HepG2 (cell line): Measurements from ENCODE around the gene ICAM5. TPM values are rescaled to one million over a fixed set of nuclear protein-coding genes. Genes with fewer than 3 reads are reported as not detected.
A peak's percentile ranks its signal among the peaks of the same experiment; 100 is the strongest.

Experiments
- CBX1 ChIP-seq: IDR thresholded peaks from one replicate; pipeline ENCODE4 v1.6.1; 2016; ENCODE audit warnings: antibody characterized with exemption, low read depth
- GMEB2 ChIP-seq: IDR thresholded peaks from 2 replicates; pipeline ENCODE4 v1.6.1; 2016; ENCODE audit warnings: missing biosample characterization, missing genetic modification reagents, low read depth
- SMARCE1 ChIP-seq: fragments of 450-650 bp; IDR thresholded peaks from 2 replicates; pipeline ENCODE4 v1.6.1; 2017; ENCODE audit warnings: borderline replicate concordance
- ZNF251 ChIP-seq: sonication (generic); formaldehyde crosslinking; IDR thresholded peaks from 2 replicates; pipeline ENCODE4 v1.9.0; 2021; ENCODE audit warnings: mild to moderate bottlenecking, missing genetic modification reagents
- ZNF782 ChIP-seq: sonication (generic); formaldehyde crosslinking; IDR thresholded peaks from 2 replicates; pipeline ENCODE4 v1.4.0; 2020; ENCODE audit warnings: missing genetic modification reagents, mild to moderate bottlenecking, borderline replicate concordance
- polyA plus RNA-seq, 8 experiments: library from polyadenylated mRNA; depleted of rRNA in 3 of 8; stranded (reverse) in 7 of 8; unstranded in 1 of 8; fragments of >200 nt; fragmentation: Illumina TruSeq in 4 of 8; extraction: Trizol in 4 of 8; gene quantifications; 2 replicates each; pipeline versions ENCODE4 v1.2.1 to v1.2.3, GENCODE V29; 2011 to 2016; ENCODE audit warnings: low read depth in 4 of 8, missing spikeins in 1 of 8, mixed read lengths in 1 of 8; ENCODE audit not compliant: insufficient read depth in 1 of 8
- total RNA-seq, 5 experiments: library from RNA; depleted of rRNA; stranded (reverse); fragments of >200 nt; fragmentation: Illumina TruSeq; extraction: Trizol; gene quantifications; 2 replicates each; pipeline ENCODE4 v1.2.3, GENCODE V29; 2016; ENCODE audit warnings: low read depth in 1 of 5
- TF ChIP-seq, protein P1 (sequence below): sonication (generic); formaldehyde crosslinking; IDR thresholded peaks from 2 replicates; pipeline ENCODE4 v1.4.0; 2020; ENCODE audit warnings: missing genetic modification reagents, borderline replicate concordance
- TF ChIP-seq, protein P2 (sequence below): sonication (generic); formaldehyde crosslinking; IDR thresholded peaks from 2 replicates; pipeline ENCODE4 v1.8.1; 2023; ENCODE audit warnings: mild to moderate bottlenecking, moderate library complexity, missing genetic modification reagents
- TF ChIP-seq, protein P3 (sequence below): fragments of 450-650 bp; IDR thresholded peaks from 2 replicates; pipeline ENCODE4 v1.6.1; 2016
- TF ChIP-seq, protein P4 (sequence below): sonication (generic); formaldehyde crosslinking; IDR thresholded peaks from 2 replicates; pipeline ENCODE4 v1.4.0; 2020; ENCODE audit warnings: missing genetic modification reagents

ICAM5 gene
- total and polyA plus RNA-seq, 2 of the 13 experiments (the other 11 are each of a cell fraction or from before 2014, with no cell fraction given), result 0.46 to 1.6 TPM

DNA sequence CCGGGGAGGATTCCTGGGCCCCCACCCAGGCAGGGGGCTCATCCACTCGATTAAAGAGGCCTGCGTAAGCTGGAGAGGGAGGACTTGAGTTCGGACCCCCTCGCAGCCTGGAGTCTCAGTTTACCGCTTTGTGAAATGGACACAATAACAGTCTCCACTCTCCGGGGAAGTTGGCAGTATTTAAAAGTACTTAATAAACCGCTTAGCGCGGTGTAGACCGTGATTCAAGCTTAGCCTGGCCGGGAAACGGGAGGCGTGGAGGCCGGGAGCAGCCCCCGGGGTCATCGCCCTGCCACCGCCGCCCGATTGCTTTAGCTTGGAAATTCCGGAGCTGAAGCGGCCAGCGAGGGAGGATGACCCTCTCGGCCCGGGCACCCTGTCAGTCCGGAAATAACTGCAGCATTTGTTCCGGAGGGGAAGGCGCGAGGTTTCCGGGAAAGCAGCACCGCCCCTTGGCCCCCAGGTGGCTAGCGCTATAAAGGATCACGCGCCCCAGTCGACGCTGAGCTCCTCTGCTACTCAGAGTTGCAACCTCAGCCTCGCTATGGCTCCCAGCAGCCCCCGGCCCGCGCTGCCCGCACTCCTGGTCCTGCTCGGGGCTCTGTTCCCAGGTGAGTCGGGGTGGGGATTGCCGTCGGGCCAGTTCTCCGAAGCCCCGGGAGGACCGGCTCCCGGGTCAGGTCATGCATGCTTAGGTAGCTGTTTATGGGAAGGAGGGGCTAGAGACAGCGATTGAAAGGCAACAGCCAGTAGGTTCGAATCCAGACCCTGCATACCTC lies 18.9 kb upstream of the ICAM5 start, which contains the start of gene ICAM1 (continued):
- TF ChIP-seq, protein P1, sequence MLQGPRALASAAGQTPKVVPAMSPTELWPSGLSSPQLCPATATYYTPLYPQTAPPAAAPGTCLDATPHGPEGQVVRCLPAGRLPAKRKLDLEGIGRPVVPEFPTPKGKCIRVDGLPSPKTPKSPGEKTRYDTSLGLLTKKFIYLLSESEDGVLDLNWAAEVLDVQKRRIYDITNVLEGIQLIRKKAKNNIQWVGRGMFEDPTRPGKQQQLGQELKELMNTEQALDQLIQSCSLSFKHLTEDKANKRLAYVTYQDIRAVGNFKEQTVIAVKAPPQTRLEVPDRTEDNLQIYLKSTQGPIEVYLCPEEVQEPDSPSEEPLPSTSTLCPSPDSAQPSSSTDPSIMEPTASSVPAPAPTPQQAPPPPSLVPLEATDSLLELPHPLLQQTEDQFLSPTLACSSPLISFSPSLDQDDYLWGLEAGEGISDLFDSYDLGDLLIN (CRISPR knock-in tag), result 0 out of 2 replicates have a peak, but pooled peaks have one; percentile 52
- TF ChIP-seq ZNF782 (CRISPR knock-in tag) (no peak), GMEB2 (CRISPR knock-in tag) (no peak), SMARCE1 (no peak), ZNF251 (CRISPR knock-in tag) (no peak), CBX1 (peak; percentile 64)
- TF ChIP-seq, protein P2, sequence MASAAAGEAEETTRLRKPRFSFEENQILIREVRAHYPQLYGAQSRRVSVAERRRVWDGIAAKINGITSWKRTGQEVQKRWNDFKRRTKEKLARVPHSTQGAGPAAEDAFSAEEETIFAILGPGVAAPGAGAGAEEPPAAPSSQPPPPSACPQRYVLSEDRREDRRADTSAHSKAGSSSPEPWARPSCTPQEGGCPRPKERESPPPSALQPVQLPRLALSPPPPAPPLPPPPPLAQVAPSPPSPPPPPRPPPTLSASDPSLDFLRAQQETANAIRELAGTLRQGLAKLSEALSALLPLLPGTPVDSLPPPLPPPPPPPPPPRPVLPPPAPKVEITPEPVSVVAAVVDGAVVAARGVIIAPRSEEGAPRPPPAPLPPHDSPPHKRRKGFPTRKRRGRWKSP (CRISPR knock-in tag), result peak; percentile 86
- TF ChIP-seq, protein P3, sequence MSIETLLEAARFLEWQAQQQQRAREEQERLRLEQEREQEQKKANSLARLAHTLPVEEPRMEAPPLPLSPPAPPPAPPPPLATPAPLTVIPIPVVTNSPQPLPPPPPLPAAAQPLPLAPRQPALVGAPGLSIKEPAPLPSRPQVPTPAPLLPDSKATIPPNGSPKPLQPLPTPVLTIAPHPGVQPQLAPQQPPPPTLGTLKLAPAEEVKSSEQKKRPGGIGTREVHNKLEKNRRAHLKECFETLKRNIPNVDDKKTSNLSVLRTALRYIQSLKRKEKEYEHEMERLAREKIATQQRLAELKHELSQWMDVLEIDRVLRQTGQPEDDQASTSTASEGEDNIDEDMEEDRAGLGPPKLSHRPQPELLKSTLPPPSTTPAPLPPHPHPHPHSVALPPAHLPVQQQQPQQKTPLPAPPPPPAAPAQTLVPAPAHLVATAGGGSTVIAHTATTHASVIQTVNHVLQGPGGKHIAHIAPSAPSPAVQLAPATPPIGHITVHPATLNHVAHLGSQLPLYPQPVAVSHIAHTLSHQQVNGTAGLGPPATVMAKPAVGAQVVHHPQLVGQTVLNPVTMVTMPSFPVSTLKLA, result peak; percentile 35; the same call in 1 of the 2 replicates
- TF ChIP-seq, protein P4, sequence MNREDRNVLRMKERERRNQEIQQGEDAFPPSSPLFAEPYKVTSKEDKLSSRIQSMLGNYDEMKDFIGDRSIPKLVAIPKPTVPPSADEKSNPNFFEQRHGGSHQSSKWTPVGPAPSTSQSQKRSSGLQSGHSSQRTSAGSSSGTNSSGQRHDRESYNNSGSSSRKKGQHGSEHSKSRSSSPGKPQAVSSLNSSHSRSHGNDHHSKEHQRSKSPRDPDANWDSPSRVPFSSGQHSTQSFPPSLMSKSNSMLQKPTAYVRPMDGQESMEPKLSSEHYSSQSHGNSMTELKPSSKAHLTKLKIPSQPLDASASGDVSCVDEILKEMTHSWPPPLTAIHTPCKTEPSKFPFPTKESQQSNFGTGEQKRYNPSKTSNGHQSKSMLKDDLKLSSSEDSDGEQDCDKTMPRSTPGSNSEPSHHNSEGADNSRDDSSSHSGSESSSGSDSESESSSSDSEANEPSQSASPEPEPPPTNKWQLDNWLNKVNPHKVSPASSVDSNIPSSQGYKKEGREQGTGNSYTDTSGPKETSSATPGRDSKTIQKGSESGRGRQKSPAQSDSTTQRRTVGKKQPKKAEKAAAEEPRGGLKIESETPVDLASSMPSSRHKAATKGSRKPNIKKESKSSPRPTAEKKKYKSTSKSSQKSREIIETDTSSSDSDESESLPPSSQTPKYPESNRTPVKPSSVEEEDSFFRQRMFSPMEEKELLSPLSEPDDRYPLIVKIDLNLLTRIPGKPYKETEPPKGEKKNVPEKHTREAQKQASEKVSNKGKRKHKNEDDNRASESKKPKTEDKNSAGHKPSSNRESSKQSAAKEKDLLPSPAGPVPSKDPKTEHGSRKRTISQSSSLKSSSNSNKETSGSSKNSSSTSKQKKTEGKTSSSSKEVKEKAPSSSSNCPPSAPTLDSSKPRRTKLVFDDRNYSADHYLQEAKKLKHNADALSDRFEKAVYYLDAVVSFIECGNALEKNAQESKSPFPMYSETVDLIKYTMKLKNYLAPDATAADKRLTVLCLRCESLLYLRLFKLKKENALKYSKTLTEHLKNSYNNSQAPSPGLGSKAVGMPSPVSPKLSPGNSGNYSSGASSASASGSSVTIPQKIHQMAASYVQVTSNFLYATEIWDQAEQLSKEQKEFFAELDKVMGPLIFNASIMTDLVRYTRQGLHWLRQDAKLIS (CRISPR knock-in tag), result no peak
